Measurements from ENCODE around the gene PRKCB.

The PRKCB gene

DNA sequence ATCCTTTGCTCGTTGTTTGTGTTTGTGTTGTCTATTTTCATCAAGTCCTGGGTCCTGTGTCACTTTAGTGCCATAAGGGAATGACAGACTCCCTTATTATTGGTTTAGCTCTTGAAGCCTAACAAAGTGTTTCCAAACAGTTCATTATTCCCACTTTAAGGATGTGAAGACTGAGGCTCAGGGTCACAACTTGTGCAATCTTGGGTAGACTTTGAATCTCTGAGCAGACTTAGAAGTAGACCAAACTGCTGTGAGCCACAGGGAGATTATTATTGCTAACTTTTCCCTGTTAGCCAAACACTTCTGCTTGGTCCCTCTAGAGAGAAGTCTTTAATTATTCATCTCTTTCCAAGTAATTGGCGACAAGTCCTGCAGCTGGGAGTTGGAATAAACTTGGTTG lies 31.8 kb downstream of the PRKCB start:
- no peak for DNase-seq

DNA sequence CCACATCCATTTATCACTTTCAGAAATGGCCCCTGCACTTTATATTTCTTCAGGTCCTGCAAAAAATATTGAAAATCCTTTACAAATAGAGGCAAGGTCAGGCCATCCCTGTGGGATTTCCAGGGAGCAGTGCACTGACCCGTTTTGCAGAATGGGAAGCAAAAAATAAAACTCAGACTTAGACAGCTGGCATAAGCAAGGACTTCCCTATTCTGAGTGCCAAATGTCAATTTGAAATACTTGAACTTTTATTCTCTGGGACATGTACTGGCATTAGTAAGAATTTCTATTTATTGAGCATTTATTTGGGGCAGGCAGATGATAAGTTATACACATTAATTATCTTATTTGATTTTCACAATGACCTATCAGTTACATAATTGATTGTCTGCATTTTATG lies 32.4 kb downstream of the PRKCB start:
- no peak for DNase-seq

DNA sequence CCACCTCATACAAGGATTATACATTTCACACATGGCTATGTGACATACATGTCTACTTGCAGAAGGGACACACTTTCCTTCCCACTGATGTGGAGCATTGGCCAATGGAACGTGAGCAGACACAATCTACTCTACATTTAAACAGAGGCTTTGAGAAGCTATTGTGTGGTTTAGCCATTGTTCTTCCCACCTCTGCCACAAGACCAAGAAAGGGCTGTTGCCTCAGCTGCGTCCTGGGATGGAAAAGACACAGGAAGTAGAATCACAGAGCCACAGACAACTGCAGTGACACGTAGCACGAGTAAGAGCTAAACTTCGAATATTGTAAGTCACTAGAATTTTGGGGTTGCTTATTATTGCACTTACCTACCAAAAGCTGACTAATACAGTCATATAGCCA lies 33.3 kb downstream of the PRKCB start:
- DNase-seq: no peak

DNA sequence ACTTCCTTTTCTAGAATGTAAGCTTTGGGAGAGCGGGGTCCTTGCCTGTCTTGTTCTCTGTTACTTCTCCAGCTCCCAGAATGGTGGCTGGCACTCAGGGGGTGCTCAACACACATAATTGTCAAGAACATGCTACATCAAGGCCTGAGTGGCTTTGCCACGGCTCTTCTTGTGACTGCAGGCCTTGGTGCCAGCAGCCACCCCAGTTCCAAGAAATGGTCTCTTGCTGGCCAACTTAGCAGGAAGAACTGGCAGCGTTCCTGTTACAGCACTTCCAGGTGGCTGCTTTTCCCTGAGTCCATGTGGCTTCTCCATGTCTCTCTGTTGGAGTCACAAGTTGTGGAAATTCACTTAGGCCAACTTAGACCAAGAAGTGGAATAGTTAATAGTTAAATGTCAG lies 36.1 kb downstream of the PRKCB start:
- no peak for DNase-seq

GRCh38 chr16:23874613-23875294 lies 39.0 kb downstream of the PRKCB start:
- no peak for DNase-seq

GRCh38 chr16:23876256-23876896 lies 40.6 kb downstream of the PRKCB start:
- no peak for DNase-seq

- DNase-seq: no peak
Observed at GRCh38 chr16:23877107-23878070, 41.6 kb downstream of the PRKCB start.

- DNase-seq: no peak
Observed at GRCh38 chr16:23879735-23880373, 44.1 kb downstream of the PRKCB start.

DNA sequence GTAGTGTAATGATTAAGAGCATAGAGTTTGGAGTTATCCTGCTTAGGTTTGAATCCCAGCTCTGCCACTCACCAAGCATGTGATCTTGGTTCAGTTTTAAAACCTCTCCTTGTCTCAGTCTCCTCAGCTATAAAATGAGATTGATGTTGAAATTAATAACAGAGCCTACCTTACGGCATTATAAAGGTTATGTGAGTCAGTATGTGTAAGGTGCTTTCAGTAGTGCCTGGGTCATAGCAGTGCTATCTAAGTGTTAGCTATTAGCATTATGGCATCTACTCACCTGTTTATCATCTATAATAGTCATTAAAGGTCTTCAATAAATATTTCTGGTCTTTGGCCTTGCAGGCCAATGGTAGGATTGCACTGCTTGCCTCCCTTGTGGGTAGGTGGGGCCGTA lies 53.4 kb downstream of the PRKCB start:
- no peak for DNase-seq

- DNase-seq: no peak
Observed at GRCh38 chr16:23893986-23894385, 58.2 kb downstream of the PRKCB start.

GRCh38 chr16:23895052-23895451 lies 59.3 kb downstream of the PRKCB start:
- DNase-seq: no peak

- no peak for DNase-seq
Observed at GRCh38 chr16:23896832-23897821, 61.3 kb downstream of the PRKCB start.

DNA sequence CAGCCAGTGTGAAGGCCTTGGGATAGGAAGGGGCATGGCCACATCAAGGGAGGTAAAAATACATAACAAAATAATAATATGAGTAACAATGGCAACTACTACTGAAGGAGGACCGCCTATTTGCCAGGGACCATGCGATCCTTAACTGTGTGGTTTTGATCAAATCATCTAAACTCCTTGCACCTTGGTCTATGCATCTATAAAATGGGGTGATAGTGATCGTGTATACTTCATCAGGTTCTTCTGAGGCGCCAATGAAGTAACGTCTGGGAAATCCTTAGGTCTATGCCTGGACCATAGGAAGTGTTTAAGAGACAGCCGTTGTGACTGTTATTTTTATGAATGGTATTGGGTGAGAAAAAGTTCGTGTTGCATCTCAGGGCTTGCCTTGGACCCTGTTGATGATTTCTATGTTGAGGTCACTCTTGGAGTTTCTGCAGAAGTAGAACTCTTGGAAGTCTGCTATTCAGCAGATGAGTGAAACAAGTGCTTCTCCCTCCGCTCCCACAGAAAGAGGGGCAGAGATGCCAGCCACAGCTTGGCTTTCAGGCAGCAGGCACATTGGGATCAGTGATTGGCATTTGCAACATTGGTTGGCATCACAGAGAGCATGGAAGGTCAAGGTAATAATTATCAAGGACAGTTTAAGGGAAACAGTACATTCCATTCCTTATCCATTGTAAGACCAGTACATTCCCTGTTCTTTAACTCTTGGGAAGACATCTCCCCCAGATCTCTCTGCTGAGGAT lies 63.1 kb downstream of the PRKCB start:
- no peak for DNase-seq

DNA sequence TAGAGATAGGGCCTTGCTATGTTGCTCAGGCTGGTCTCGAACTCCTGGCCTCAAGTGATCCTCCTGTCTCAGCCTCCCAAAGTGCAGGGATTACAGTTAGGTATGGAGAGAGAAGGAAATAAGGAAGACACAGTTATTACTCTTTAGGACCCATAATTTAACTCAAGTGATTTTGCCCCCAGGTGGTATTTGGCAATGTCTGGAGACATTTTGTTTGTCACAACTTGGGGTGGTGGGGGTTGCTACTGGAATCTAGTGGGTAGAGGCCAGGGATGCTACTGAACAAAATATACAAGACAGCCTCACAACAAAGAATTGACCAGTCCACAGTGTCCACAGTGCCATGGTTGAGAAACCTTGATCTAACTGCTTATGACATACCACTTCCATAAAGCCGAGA lies 64.1 kb downstream of the PRKCB start:
- DNase-seq: no peak

GRCh38 chr16:23900480-23901177 lies 64.8 kb downstream of the PRKCB start:
- no peak for DNase-seq

GRCh38 chr16:23901178-23902033 lies 65.6 kb downstream of the PRKCB start:
- DNase-seq: no peak

DNA sequence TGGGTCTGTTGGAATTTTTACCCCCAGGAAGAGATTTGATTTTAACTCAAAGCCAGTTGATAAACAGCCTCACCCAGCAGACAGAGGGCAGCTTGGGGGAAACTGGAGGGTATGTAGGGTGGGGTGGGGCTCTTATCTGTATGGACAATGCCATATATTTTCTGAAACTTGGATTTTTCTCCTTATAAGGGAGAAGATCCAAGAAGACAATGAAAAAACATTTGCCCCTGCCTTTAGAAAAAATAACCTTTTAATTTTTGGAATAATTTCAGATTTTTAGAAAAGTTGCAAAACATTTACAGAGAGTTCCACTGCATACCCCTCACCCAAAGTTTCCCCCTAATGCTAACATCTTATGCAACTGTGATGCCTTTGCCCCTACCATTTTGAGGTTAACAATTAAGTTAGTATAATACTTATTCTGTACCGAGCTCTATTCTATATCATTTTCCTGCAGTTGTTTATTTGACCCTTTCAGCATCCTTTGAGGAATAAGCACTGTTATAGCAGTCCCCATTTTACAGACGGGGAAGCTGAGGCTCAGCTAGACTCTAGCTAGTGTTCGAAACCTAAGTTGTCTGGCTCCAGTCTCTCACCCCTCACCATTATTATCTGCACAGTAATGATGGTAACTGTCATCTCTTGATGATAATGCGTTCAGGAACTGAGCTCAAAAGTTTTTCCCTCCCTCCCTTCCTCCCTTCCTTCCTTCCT lies 66.4 kb downstream of the PRKCB start:
- DNase-seq: no peak

- DNase-seq: no peak
Observed at GRCh38 chr16:23902748-23903414, 67.1 kb downstream of the PRKCB start.
